K562 (cell line): Measurements from ENCODE around the gene SDCCAG8. TPM values are rescaled to one million over a fixed set of nuclear protein-coding genes. Genes with fewer than 3 reads are reported as not detected.

Source experiments
- ATAC-seq: fragments of 200-7000 bp; cut with Tn5 transposase; 3 replicates; pipeline ENCODE4 v1.9.1; 2020; ENCODE audit warnings: moderate library complexity
- BruUV-seq: library from RNA; stranded (reverse); fragments of 400-500 nt; replicated peaks from 2 replicates; lab custom pipeline; 2021; lab: Mats Ljungman, UMichigan
- CTCF ChIA-PET: fragments of 300-600 bp; formaldehyde crosslinking; extraction: SDS; loops from one replicate; lab custom pipeline; 2021; ENCODE audit warnings: low intra/inter-chr PET ratio; lab: Yijun Ruan, JAX
- POLR2A ChIA-PET: fragments of 300-600, 350-650 bp; sonication (Branson Sonifier 250); formaldehyde crosslinking; extraction: SDS; loops from one replicate; lab custom pipeline; 2021; ENCODE audit warnings: antibody characterized with exemption, inconsistent platforms; lab: Yijun Ruan, JAX
- DNase-seq, 4 experiments: peaks; one replicate each; pipeline versions ENCODE4 v3.0.0 to v3.0.0-alpha.2; 2011 to 2018; ENCODE audit warnings: low spot score in 3 of 4, mixed read lengths in 3 of 4; ENCODE audit errors: extremely low read depth in 1 of 4
- FAIRE-seq: peaks from 2 replicates; lab custom pipeline; 2011; peaks lifted over from hg19 to GRCh38; lab: Jason Lieb, UNC
- H2AFZ ChIP-seq: 2 replicates; pipeline ENCODE4 v1.6.0; 2011; ENCODE audit warnings: low read depth, low read length, control low read depth, inconsistent platforms
- H3K27ac ChIP-seq: fragments of 200-600 bp; 3 replicates; pipeline ENCODE4 v1.8.0; 2011; ENCODE audit warnings: low read depth, mild to moderate bottlenecking, control low read depth, inconsistent platforms, low read length, moderate library complexity, mixed read lengths; ENCODE audit errors: extremely low read depth
- H3K27me3 ChIP-seq, 2 experiments: fragments of 300-600 bp in 1 of 2; 2 replicates in 1 of 2; 3 replicates in 1 of 2; pipeline versions ENCODE4 v1.6.0 to v1.8.0; 2011; ENCODE audit warnings: inconsistent platforms in 2 of 2, low read length in 2 of 2, mild to moderate bottlenecking in 1 of 2, mixed read lengths in 1 of 2, moderate library complexity in 1 of 2; ENCODE audit not compliant: control insufficient read depth in 2 of 2, insufficient read depth in 2 of 2
- H3K36me3 ChIP-seq: fragments of 300-600 bp; 3 replicates; pipeline ENCODE4 v1.8.0; 2011; ENCODE audit warnings: mild to moderate bottlenecking, low read length, inconsistent platforms; ENCODE audit not compliant: control insufficient read depth, insufficient read depth
- H3K4me1 ChIP-seq, 2 experiments: fragments of 200-600 bp in 1 of 2; replicated peaks in 1 of 2; 2 replicates in 1 of 2; 3 replicates in 1 of 2; pipeline versions ENCODE4 v1.5.1 to v1.8.0; 2011; ENCODE audit warnings: inconsistent platforms in 2 of 2, low read length in 2 of 2, mild to moderate bottlenecking in 1 of 2, mixed read lengths in 1 of 2, moderate library complexity in 1 of 2; ENCODE audit not compliant: control insufficient read depth in 2 of 2, insufficient read depth in 2 of 2
- H3K4me2 ChIP-seq: 2 replicates; pipeline ENCODE4 v1.6.1; 2011; ENCODE audit warnings: low read length, control low read depth, inconsistent platforms, mixed read lengths; ENCODE audit not compliant: insufficient read depth
- H3K4me3 ChIP-seq: fragments of 200-600 bp; sonication (generic), shearing (Covaris generic); 2 replicates; pipeline ENCODE4 v1.5.1; 2016; ENCODE audit warnings: control low read depth, inconsistent platforms
- H3K79me2 ChIP-seq: fragments of 200-600 bp; 3 replicates; pipeline ENCODE4 v1.8.0; 2011; ENCODE audit warnings: low read length, inconsistent platforms; ENCODE audit not compliant: control insufficient read depth, insufficient read depth
- H3K9ac ChIP-seq, 2 experiments: 2 replicates each; pipeline versions ENCODE4 v1.6.0 to v1.6.1; 2011; ENCODE audit warnings: low read depth in 2 of 2, low read length in 2 of 2, control low read depth in 1 of 2, inconsistent platforms in 1 of 2, mild to moderate bottlenecking in 1 of 2, mixed read lengths in 1 of 2; ENCODE audit not compliant: insufficient read depth in 1 of 2
- H3K9me1 ChIP-seq: one replicate; pipeline ENCODE4 v1.6.0; 2011; ENCODE audit warnings: inconsistent platforms, mild to moderate bottlenecking, low read length, moderate library complexity; ENCODE audit not compliant: control insufficient read depth, insufficient read depth
- H3K9me3 ChIP-seq: replicated peaks from 2 replicates; pipeline ENCODE4 v1.5.1; 2011; ENCODE audit warnings: low read depth, low read length, inconsistent platforms; ENCODE audit not compliant: control insufficient read depth, insufficient read depth
- H4K20me1 ChIP-seq: replicated peaks from 2 replicates; pipeline ENCODE4 v1.6.1; 2011; ENCODE audit warnings: low read length, inconsistent platforms, mixed read lengths; ENCODE audit not compliant: control insufficient read depth, insufficient read depth
- CBX1 ChIP-seq: sonication (generic); IDR thresholded peaks from 2 replicates; pipeline ENCODE4 v1.6.1; 2016; ENCODE audit warnings: antibody characterized with exemption, low read depth, mild to moderate bottlenecking
- E2F3 ChIP-seq: fragments of 250-450 bp; sonication (Bioruptor Pico); IDR thresholded peaks from 2 replicates; pipeline ENCODE4 v1.4.0; 2020; ENCODE audit warnings: mild to moderate bottlenecking
- FOS ChIP-seq: IDR thresholded peaks from 3 replicates; pipeline ENCODE4 v1.6.1; 2011; ENCODE audit not compliant: insufficient read length; ENCODE audit errors: extremely low read depth
- FOSL1 ChIP-seq: fragments of 200-800 bp; sonication (Bioruptor generic); conservative IDR thresholded peaks from 2 replicates; pipeline ENCODE4 v1.6.1; 2016; ENCODE audit warnings: missing genetic modification characterization, missing compliant biosample characterization
- HMG20A ChIP-seq: fragments of 450-650 bp; formaldehyde crosslinking; conservative IDR thresholded peaks from 2 replicates; pipeline ENCODE4 v1.4.0; 2020; ENCODE audit warnings: mild to moderate bottlenecking, mixed read lengths
- MCM5 ChIP-seq: fragments of 450-650 bp; IDR thresholded peaks from 2 replicates; pipeline ENCODE4 v1.6.1; 2016; ENCODE audit warnings: low read depth
- NELFE ChIP-seq: IDR thresholded peaks from 2 replicates; pipeline ENCODE4 v1.6.1; 2011; ENCODE audit warnings: mild to moderate bottlenecking; ENCODE audit not compliant: insufficient read depth, insufficient read length
- NR2C2 ChIP-seq, 2 experiments: fragments of 200-800 bp in 1 of 2; sonication (Bioruptor generic) in 1 of 2; sonication (generic) in 1 of 2; formaldehyde crosslinking in 1 of 2; IDR thresholded peaks; 2 replicates each; pipeline versions ENCODE4 v1.6.1 to v1.8.0; 2016 to 2022; ENCODE audit warnings: mild to moderate bottlenecking in 1 of 2, missing compliant biosample characterization in 1 of 2, missing genetic modification characterization in 1 of 2, missing genetic modification reagents in 1 of 2
- SP2 ChIP-seq: IDR thresholded peaks from 2 replicates; pipeline ENCODE4 v1.6.1; 2011; ENCODE audit warnings: mild to moderate bottlenecking, low read depth, low read length, moderate library complexity; ENCODE audit not compliant: poor library complexity, severe bottlenecking; ENCODE audit errors: extremely low read depth
- TAF1 ChIP-seq: IDR thresholded peaks from 2 replicates; pipeline ENCODE4 v1.6.1; 2011; ENCODE audit warnings: mild to moderate bottlenecking, low read length, moderate library complexity; ENCODE audit not compliant: insufficient read depth, control insufficient read depth, severe bottlenecking; ENCODE audit errors: extremely low read depth
- TBP ChIP-seq: optimal IDR thresholded peaks from 2 replicates; pipeline ENCODE3; 2011; ENCODE audit warnings: low read depth, low read length, improper control_type of control experiment
- ZFPM2 ChIP-seq: fragments of 250-450 bp; sonication (Bioruptor Pico); IDR thresholded peaks from 2 replicates; pipeline ENCODE4 v1.5.1; 2022; ENCODE audit warnings: mild to moderate bottlenecking
- ZNF77 ChIP-seq: fragments of 250-450 bp; sonication (Bioruptor Pico); IDR thresholded peaks from 2 replicates; pipeline ENCODE4 v1.5.0; 2020
- WGBS: fragments of 100-300 bp; shearing (Covaris generic); methylation state at CpG from one replicate; pipeline ENCODE4 v1.1.6; 2016; ENCODE audit warnings: low coverage, mixed read lengths; ENCODE audit not compliant: insufficient coverage; ENCODE audit errors: missing lambda C conversion rate; 5-methylcytosine and 5-hydroxymethylcytosine counted together
- in situ Hi-C: fragments of 300-500 bp; cut with MboI; formaldehyde crosslinking; loops from 4 replicates; pipeline ENCODE4 v1.15.0; 2018; ENCODE audit warnings: inconsistent platforms, mixed read lengths
- intact Hi-C: fragments of 100-400 bp; cut with micrococcal nuclease; formaldehyde crosslinking; loops from 2 replicates; pipeline ENCODE4 v1.14.2; 2022
- polyA plus RNA-seq, 8 experiments: library from polyadenylated mRNA; depleted of rRNA in 4 of 8; stranded (reverse) in 5 of 8; unstranded in 3 of 8; fragments of >200 nt; fragmentation: Nextera tagmentation in 2 of 8; fragmentation: Illumina TruSeq in 1 of 8; extraction: Ambion mirVana in 2 of 8; extraction: Trizol in 1 of 8; gene quantifications; 2 replicates each; pipeline versions ENCODE4 v1.2.1 to v1.2.3, GENCODE V29; 2011 to 2014; ENCODE audit warnings: inconsistent platforms in 1 of 8, missing spikeins in 1 of 8
- total RNA-seq, 7 experiments: library from RNA; depleted of rRNA in 6 of 7; stranded (reverse); fragments of >200 nt in 6 of 7; fragmentation: Illumina TruSeq in 2 of 7; extraction: Trizol in 2 of 7; gene quantifications; 2 replicates each; pipeline versions ENCODE4 v1.2.1 to v1.2.3, GENCODE V29; 2011 to 2021; ENCODE audit warnings: low replicate concordance in 1 of 7
- TF ChIP-seq, protein P1 (sequence below): fragments of 450-650 bp; formaldehyde crosslinking; IDR thresholded peaks from 2 replicates; pipeline ENCODE4 v1.4.0; 2022; ENCODE audit warnings: mild to moderate bottlenecking, moderate library complexity
- TF ChIP-seq, protein P2 (sequence below), 2 experiments: fragments of 450-650 bp; conservative IDR thresholded peaks; 2 replicates each; pipeline ENCODE4 v1.6.1; 2017; ENCODE audit warnings: mild to moderate bottlenecking in 2 of 2, moderate library complexity in 2 of 2

SDCCAG8 gene
- total and polyA plus RNA-seq, 9 of the 15 experiments (the other 6 are each of a cell fraction or from before 2014, with no cell fraction given), result 17.9 to 36.7 (median 25.4) TPM

DNA sequence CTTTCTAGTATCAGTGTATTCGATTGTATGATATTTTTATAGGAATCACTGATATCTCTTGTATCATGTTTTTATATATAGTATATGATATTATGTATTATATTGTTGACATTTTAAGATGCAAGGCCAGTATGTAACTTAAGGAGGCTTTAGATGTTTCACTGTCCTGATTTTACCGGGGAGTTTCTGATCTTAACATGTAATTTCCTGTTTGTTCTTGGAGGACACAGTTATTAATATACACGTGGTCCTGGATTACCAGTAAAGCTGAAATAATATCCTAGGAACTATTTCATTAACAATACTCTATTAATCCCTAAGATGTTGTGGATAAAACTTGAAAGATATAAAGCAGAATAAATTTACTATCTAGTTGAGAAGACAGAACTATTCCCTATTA is 19.5 kb downstream of the SDCCAG8 start:
- intact Hi-C loops (no loop called here), in situ Hi-C loops (no loop called here)
- ChIA-PET POLR2A (interaction anchor here (0.7 kb wide), 1 partner anchor 19 kb away, joined by 3 read pairs; no protein-coding TSS in a partner anchor), CTCF (no interaction called here)
- FAIRE-seq, result no peak
- Histone ChIP-seq H2AFZ (no peak overlapping the region), H3K4me1 (peaks cover 0 to 6% of the 10 kb centered on the region in 2 experiments; a peak in 3 of 5 replicates), H3K9me1 (no peaks in the 10 kb centered on the region), H3K4me2 (no peak overlapping the region), H3K27me3 (no peaks in the 10 kb centered on the region), H3K9ac (no peak overlapping the region), H3K4me3 (no peak overlapping the region), H3K27ac (no peak overlapping the region), H3K79me2 (no peaks in the 10 kb centered on the region; the same call in 2 of the 3 replicates), H4K20me1 (no peaks in the 10 kb centered on the region), H3K36me3 (peaks cover 33% of the 10 kb centered on the region; the same call in 2 of the 3 replicates), H3K9me3 (no peaks in the 10 kb centered on the region)
- 54% methylated on average over 3 of the region's 3 CpGs for WGBS
- TF ChIP-seq TBP, result no peak
- no peak for TF ChIP-seq CBX1
- no peak for TF ChIP-seq FOS
- TF ChIP-seq ZFPM2, result no peak
- TF ChIP-seq, protein P1, sequence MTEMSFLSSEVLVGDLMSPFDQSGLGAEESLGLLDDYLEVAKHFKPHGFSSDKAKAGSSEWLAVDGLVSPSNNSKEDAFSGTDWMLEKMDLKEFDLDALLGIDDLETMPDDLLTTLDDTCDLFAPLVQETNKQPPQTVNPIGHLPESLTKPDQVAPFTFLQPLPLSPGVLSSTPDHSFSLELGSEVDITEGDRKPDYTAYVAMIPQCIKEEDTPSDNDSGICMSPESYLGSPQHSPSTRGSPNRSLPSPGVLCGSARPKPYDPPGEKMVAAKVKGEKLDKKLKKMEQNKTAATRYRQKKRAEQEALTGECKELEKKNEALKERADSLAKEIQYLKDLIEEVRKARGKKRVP, result no peak
- TF ChIP-seq SP2, result no peak
- no peak for TF ChIP-seq HMG20A (CRISPR knock-in tag)
- no peak for TF ChIP-seq FOSL1 (tag)
- TF ChIP-seq, protein P2, sequence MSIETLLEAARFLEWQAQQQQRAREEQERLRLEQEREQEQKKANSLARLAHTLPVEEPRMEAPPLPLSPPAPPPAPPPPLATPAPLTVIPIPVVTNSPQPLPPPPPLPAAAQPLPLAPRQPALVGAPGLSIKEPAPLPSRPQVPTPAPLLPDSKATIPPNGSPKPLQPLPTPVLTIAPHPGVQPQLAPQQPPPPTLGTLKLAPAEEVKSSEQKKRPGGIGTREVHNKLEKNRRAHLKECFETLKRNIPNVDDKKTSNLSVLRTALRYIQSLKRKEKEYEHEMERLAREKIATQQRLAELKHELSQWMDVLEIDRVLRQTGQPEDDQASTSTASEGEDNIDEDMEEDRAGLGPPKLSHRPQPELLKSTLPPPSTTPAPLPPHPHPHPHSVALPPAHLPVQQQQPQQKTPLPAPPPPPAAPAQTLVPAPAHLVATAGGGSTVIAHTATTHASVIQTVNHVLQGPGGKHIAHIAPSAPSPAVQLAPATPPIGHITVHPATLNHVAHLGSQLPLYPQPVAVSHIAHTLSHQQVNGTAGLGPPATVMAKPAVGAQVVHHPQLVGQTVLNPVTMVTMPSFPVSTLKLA (conservative IDR thresholded peaks at IDR 0.05), result no peak
- TF ChIP-seq E2F3 (CRISPR knock-in tag), result no peak
- TF ChIP-seq NR2C2 (CRISPR knock-in tag; IDR thresholded peaks at IDR 0.05), result no peak
- no peak for TF ChIP-seq NR2C2 (tag; IDR thresholded peaks at IDR 0.05)
- no peak for TF ChIP-seq TAF1
- no peak for TF ChIP-seq MCM5
- no peak for TF ChIP-seq NELFE
- TF ChIP-seq ZNF77 (CRISPR knock-in tag), result no peak
- no peak for DNase-seq
- no TSS peak for BruUV-seq
- ATAC-seq, result no peak
